ENCODE results near the gene PLD3.

DNA sequence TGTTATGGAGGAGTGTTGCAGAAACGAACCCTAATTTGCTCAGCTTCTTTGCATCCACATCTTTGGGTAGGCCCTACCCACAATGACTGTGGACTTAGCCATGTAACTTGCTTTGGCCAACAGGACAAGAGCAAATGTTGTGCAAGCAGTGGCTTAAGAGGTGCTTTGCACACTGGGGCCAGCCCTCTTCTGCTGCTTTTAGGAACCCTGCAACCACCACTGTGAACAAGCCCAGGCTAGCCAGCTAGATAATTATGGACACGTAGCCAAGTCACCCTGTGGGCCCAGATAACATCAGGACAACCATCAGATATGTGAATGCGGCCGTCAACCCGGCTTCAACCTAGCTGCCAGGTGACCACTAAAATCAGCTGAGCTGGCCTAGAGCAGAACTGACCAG lies 17.4 kb upstream of the PLD3 start:
- TF ChIP-seq POLR2AphosphoS5 (IDR thresholded peaks at IDR 0.05; ENCODE audit: low read depth, low read length) (no peak), TAF1 (IDR thresholded peaks at IDR 0.05; ENCODE audit: borderline replicate concordance, insufficient read depth, low read length) (no peak)
- TF ChIP-seq, protein P1, sequence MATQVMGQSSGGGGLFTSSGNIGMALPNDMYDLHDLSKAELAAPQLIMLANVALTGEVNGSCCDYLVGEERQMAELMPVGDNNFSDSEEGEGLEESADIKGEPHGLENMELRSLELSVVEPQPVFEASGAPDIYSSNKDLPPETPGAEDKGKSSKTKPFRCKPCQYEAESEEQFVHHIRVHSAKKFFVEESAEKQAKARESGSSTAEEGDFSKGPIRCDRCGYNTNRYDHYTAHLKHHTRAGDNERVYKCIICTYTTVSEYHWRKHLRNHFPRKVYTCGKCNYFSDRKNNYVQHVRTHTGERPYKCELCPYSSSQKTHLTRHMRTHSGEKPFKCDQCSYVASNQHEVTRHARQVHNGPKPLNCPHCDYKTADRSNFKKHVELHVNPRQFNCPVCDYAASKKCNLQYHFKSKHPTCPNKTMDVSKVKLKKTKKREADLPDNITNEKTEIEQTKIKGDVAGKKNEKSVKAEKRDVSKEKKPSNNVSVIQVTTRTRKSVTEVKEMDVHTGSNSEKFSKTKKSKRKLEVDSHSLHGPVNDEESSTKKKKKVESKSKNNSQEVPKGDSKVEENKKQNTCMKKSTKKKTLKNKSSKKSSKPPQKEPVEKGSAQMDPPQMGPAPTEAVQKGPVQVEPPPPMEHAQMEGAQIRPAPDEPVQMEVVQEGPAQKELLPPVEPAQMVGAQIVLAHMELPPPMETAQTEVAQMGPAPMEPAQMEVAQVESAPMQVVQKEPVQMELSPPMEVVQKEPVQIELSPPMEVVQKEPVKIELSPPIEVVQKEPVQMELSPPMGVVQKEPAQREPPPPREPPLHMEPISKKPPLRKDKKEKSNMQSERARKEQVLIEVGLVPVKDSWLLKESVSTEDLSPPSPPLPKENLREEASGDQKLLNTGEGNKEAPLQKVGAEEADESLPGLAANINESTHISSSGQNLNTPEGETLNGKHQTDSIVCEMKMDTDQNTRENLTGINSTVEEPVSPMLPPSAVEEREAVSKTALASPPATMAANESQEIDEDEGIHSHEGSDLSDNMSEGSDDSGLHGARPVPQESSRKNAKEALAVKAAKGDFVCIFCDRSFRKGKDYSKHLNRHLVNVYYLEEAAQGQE (IDR thresholded peaks at IDR 0.05; ENCODE audit: insufficient read depth in 1 of 2, low read depth in 2 of 2, low read length in 2 of 2): no peak

All from PFSK-1 (cell line).